ENCODE data around the gene MYL5. TPM values are rescaled to one million over a fixed set of nuclear protein-coding genes. Genes with fewer than 3 reads are reported as not detected.
"Not testable (repeated sequence)": the region's sequence is repeated elsewhere in the genome, so short reads cannot be mapped to it uniquely, and the experiment has no call there.

The MYL5 gene
- total RNA-seq, 5 donors from 2014 or later (not counting 1 experiment from before 2014, with no cell fraction given): 21.1 to 26.3 (median 21.9) TPM

DNA sequence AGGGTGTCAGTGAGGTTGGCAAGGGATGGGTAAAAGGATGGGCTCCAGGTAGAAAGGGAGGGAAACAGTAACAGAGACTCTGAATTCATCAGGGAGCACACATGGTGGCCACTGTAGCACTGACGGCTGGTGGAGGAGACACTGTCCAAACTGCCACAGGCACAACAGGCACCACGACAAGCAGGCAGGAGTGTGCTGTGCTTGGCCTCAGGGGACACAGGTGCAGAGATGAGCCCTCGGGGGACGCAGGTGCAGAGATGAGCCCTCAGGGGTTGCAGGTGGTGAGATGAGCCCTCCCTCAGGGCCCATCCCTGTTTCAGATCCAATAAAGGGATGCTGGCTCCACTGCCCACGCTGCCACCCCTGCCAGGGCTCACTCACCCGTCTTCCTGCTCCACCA, 41.4 kb upstream of the MYL5 start:
- H3K36me3 Mint-ChIP-seq: no peaks in the 10 kb centered on the region
- H3K4me1 Mint-ChIP-seq: no peaks in the 10 kb centered on the region
- peaks cover 3 to 12% (median 9%) of the 10 kb centered on the region in 3 donors for H3K9me3 Mint-ChIP-seq
- H3K4me3 Mint-ChIP-seq: no peak overlapping the region
- DNase-seq (no peak), ATAC-seq (replicated peaks in 1 of 4) (no peak)
- peaks cover 4 to 10% of the 10 kb centered on the region in 2 donors for H3K27me3 Mint-ChIP-seq
- WGBS (ENCODE audit: insufficient coverage): 88% methylated on average over 6 of the region's 6 CpGs
- H3K27ac Mint-ChIP-seq: no peak overlapping the region
- H3K4me1 ChIP-seq (ENCODE audit: control insufficient read depth in 1 of 2, extremely low read depth in 1 of 2, insufficient read depth in 2 of 2, low read length in 2 of 2): no peaks in the 10 kb centered on the region
- ChIA-PET POLR2A (no interaction called here), CTCF (no interaction called here)
- no peak overlapping the region for H3K4me3 ChIP-seq (ENCODE audit: control insufficient read depth in 1 of 2, extremely low read depth in 1 of 2, low read length in 1 of 2)
- peaks cover 0 to 29% of the 10 kb centered on the region in 2 experiments for H3K27me3 ChIP-seq (replicated peaks in 1 of 2; ENCODE audit: control insufficient read depth in 2 of 2, extremely low read depth in 1 of 2, insufficient read depth in 2 of 2, low read length in 1 of 2)
- H3K9me3 ChIP-seq: no peaks in the 10 kb centered on the region
- H3K27ac ChIP-seq (ENCODE audit: low read length): no peak overlapping the region
- H3K36me3 ChIP-seq (ENCODE audit: control insufficient read depth in 2 of 2, extremely low read depth in 1 of 2, insufficient read depth in 1 of 2, low read length in 1 of 2): no peaks in the 10 kb centered on the region

DNA sequence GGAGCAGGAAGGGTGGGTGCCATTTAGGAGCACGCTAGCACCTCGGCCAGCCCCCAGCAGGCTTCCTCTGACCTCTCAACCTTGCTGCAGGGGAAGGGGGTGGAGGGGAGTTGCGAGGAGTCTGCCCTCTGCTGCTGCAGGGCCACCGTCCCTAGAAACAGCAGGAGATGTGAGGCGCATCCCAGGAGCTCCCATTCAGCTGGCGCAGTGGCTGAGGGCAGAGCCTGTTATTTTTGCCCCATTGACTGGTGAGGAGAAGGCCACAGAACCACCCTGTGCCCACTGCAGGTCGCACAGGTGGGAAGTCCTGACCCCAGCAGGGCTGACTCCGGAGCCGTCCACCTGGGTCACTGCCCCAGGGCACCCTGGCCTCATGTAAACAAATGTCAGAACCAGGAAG, 40.9 kb upstream of the MYL5 start:
- Histone ChIP-seq H3K27ac (ENCODE audit: low read length) (no peak overlapping the region), H3K4me1 (ENCODE audit: control insufficient read depth in 1 of 2, extremely low read depth in 1 of 2, insufficient read depth in 2 of 2, low read length in 2 of 2) (no peaks in the 10 kb centered on the region), H3K36me3 (ENCODE audit: control insufficient read depth in 2 of 2, extremely low read depth in 1 of 2, insufficient read depth in 1 of 2, low read length in 1 of 2) (no peaks in the 10 kb centered on the region), H3K9me3 (no peaks in the 10 kb centered on the region), H3K4me3 (ENCODE audit: control insufficient read depth in 1 of 2, extremely low read depth in 1 of 2, low read length in 1 of 2) (no peak overlapping the region), H3K27me3 (replicated peaks in 1 of 2; ENCODE audit: control insufficient read depth in 2 of 2, extremely low read depth in 1 of 2, insufficient read depth in 2 of 2, low read length in 1 of 2) (peaks cover 0 to 25% of the 10 kb centered on the region in 2 experiments)
- ATAC-seq (replicated peaks in 1 of 4) (no peak), DNase-seq (no peak)
- ChIA-PET POLR2A (no interaction called here), CTCF (no interaction called here)
- Mint-ChIP-seq H3K4me3 (no peak overlapping the region), H3K27ac (no peak overlapping the region), H3K9me3 (peaks cover 3 to 12% (median 9%) of the 10 kb centered on the region in 3 donors), H3K4me1 (no peaks in the 10 kb centered on the region), H3K27me3 (peaks cover 6 to 13% of the 10 kb centered on the region in 2 donors), H3K36me3 (no peaks in the 10 kb centered on the region)
- 57% methylated on average over 9 of the region's 9 CpGs for WGBS (ENCODE audit: insufficient coverage)

DNA sequence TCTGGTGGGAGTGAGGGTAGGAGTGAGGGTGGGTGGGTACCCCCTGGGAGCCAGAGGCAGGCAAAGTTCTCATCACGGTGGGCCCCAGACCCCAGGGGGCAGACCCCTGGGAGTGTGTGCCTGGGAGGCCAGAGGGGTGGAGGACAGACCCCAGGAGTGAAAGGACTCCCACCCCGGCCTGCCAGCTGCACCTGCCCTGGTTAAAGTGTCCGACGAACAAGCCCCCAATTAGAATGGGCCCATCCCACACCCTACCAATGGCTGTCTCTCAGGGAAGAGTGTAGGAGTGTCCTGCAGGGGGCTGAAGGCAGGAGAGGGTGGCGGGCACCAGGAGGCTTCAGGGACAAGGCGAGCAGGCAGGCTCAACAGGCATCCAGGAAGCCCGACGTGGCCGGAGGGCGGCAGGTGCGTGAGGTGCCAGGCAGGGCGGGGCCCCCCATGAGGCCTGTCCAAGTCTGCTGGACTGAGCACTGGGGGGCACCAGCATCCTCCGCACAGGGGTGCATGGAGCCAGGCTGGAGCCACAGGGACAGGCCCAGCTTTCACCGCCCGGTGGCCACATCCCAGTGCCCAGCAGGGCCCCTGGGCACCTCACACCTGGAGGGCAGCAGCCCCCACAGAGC, 40.3 kb upstream of the MYL5 start:
- ChIA-PET CTCF (no interaction called here), POLR2A (no interaction called here)
- Histone ChIP-seq H3K27me3 (replicated peaks in 1 of 2; ENCODE audit: control insufficient read depth in 2 of 2, extremely low read depth in 1 of 2, insufficient read depth in 2 of 2, low read length in 1 of 2) (peaks cover 0 to 24% of the 10 kb centered on the region in 2 experiments), H3K4me3 (ENCODE audit: control insufficient read depth in 1 of 2, extremely low read depth in 1 of 2, low read length in 1 of 2) (no peak overlapping the region), H3K36me3 (ENCODE audit: control insufficient read depth in 2 of 2, extremely low read depth in 1 of 2, insufficient read depth in 1 of 2, low read length in 1 of 2) (no peaks in the 10 kb centered on the region), H3K4me1 (ENCODE audit: control insufficient read depth in 1 of 2, extremely low read depth in 1 of 2, insufficient read depth in 2 of 2, low read length in 2 of 2) (no peaks in the 10 kb centered on the region), H3K9me3 (no peaks in the 10 kb centered on the region), H3K27ac (ENCODE audit: low read length) (no peak overlapping the region)
- Mint-ChIP-seq H3K27ac (no peak overlapping the region), H3K36me3 (no peaks in the 10 kb centered on the region), H3K27me3 (peaks cover 6 to 18% of the 10 kb centered on the region in 2 donors), H3K4me3 (no peak overlapping the region), H3K9me3 (peaks cover 3 to 12% (median 9%) of the 10 kb centered on the region in 3 donors), H3K4me1 (no peaks in the 10 kb centered on the region)
- 86% methylated on average over 9 of the region's 15 CpGs for WGBS (ENCODE audit: insufficient coverage)
- DNase-seq: no peak
- no peak for ATAC-seq (replicated peaks in 1 of 4)

DNA sequence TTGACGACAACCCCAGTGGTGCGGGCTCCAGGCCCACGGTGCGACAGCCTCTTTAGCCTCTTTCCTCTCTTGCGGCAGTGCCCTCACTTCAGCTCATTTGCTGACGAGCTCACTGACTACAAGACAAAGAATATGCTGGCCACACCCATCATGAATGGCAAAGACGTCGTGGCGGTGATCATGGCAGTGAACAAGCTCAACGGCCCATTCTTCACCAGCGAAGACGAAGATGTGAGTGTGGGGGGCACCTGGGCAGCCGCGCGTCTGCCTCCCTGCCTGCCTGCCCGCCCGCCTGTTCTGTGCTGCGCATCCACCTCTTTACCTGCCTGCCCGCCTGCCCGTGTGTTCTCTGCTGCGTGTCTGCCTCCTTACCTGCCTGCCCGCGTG, 39.8 kb upstream of the MYL5 start:
- H3K36me3 Mint-ChIP-seq: no peaks in the 10 kb centered on the region
- ChIA-PET CTCF (no interaction called here), POLR2A (no interaction called here)
- H3K4me1 Mint-ChIP-seq: no peaks in the 10 kb centered on the region
- Histone ChIP-seq H3K4me3 (ENCODE audit: control insufficient read depth in 1 of 2, extremely low read depth in 1 of 2, low read length in 1 of 2) (no peak overlapping the region), H3K4me1 (ENCODE audit: control insufficient read depth in 1 of 2, extremely low read depth in 1 of 2, insufficient read depth in 2 of 2, low read length in 2 of 2) (no peaks in the 10 kb centered on the region), H3K9me3 (no peaks in the 10 kb centered on the region), H3K27ac (ENCODE audit: low read length) (no peak overlapping the region), H3K36me3 (ENCODE audit: control insufficient read depth in 2 of 2, extremely low read depth in 1 of 2, insufficient read depth in 1 of 2, low read length in 1 of 2) (no peaks in the 10 kb centered on the region), H3K27me3 (replicated peaks in 1 of 2; ENCODE audit: control insufficient read depth in 2 of 2, extremely low read depth in 1 of 2, insufficient read depth in 2 of 2, low read length in 1 of 2) (peaks cover 0 to 23% of the 10 kb centered on the region in 2 experiments)
- no peak overlapping the region for H3K4me3 Mint-ChIP-seq
- H3K27ac Mint-ChIP-seq: no peak overlapping the region
- peaks cover 3 to 12% (median 9%) of the 10 kb centered on the region in 3 donors for H3K9me3 Mint-ChIP-seq
- H3K27me3 Mint-ChIP-seq: peaks cover 9 to 20% of the 10 kb centered on the region in 2 donors
- no peak for ATAC-seq (replicated peaks in 1 of 4)
- 83% methylated on average over 12 of the region's 23 CpGs for WGBS (ENCODE audit: insufficient coverage)
- DNase-seq: no peak

DNA sequence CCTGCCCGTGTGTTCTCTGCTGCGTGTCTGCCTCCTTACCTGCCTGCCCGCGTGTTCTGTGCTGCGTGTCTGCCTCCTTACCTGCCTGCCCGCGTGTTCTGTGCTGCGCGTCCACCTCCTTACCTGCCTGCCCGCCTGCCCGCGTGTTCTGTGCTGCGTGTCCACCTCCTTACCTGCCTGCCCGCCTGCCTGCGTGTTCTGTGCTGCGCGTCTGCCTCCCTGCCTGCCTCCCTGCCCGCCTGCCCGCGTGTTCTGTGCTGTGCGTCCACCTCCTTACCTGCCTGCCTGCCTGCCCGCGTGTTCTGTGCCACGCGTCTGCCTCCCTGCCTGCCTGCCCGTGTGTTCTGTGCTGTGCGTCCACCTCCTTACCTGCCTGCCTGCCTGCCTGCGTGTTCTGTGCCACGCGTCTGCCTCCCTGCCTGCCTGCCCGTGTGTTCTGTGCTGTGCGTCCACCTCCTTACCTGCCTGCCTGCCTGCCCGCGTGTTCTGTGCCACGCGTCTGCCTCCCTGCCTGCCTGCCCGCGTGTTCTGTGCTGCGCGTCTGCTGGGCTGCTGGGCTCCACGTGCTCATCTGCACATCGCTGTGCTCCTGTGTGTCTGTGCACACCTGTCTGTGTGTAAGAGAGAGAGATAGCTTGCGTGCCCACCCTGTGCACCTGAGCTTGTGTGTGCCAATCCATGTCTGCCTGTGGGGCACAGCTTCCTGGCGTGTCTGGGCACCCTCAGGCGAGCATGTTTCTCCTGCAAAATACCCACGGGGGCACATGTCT, 39.1 kb upstream of the MYL5 start:
- DNase-seq: peak in 1 of 35 experiments; percentile 1

DNA sequence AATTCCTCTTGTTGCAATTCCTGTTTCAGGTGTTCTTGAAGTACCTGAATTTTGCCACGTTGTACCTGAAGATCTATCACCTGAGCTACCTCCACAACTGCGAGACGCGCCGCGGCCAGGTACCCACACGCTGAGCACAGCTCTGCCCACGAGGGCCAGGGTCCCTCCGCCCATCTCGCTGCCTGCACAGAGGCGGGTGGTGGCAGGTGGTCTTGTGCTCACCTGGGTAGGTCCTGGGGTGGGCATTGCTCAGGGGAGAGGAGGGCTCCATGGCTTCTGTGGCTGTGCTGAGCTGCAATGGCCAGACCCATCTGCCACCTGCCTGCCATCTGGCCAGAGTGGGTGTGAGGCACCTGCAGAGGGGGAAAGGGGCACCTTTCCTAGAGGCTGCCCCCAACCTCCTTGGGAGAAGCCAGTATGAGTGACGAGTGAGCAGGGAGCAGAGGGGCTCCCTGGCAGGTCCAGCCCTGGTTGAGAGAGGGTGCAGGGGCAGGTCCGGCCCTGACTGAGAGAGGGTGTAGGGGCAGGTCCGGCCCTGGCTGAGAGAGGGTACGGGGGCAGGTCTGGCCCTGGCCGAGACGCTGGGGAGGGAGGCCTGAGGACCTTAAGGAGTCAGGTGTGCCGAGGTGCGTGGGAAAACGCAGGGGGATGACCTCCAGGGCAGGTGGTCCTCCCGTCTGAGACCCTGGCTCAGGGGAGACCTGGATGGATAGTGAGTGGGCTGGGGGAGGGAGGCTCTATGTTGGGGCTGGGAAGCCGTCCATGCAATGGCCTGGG, 38.3 kb upstream of the MYL5 start:
- H3K4me3 ChIP-seq (ENCODE audit: control insufficient read depth in 1 of 2, extremely low read depth in 1 of 2, low read length in 1 of 2): no peak overlapping the region
- H3K27me3 ChIP-seq (replicated peaks in 1 of 2; ENCODE audit: control insufficient read depth in 2 of 2, extremely low read depth in 1 of 2, insufficient read depth in 2 of 2, low read length in 1 of 2): peaks cover 0 to 22% of the 10 kb centered on the region in 2 experiments
- Mint-ChIP-seq H3K4me3 (no peak overlapping the region), H3K9me3 (peaks cover 3 to 9% (median 5%) of the 10 kb centered on the region in 3 donors), H3K4me1 (no peaks in the 10 kb centered on the region), H3K27ac (no peak overlapping the region), H3K36me3 (no peaks in the 10 kb centered on the region), H3K27me3 (peaks cover 9 to 24% of the 10 kb centered on the region in 2 donors)
- no peak overlapping the region for H3K27ac ChIP-seq (ENCODE audit: low read length)
- CTCF ChIA-PET: no interaction called here
- no peaks in the 10 kb centered on the region for H3K36me3 ChIP-seq (ENCODE audit: control insufficient read depth in 2 of 2, extremely low read depth in 1 of 2, insufficient read depth in 1 of 2, low read length in 1 of 2)
- WGBS (ENCODE audit: insufficient coverage): 77% methylated on average over 13 of the region's 22 CpGs
- no peaks in the 10 kb centered on the region for H3K9me3 ChIP-seq
- POLR2A ChIA-PET: no interaction called here
- no peak for DNase-seq
- H3K4me1 ChIP-seq (ENCODE audit: control insufficient read depth in 1 of 2, extremely low read depth in 1 of 2, insufficient read depth in 2 of 2, low read length in 2 of 2): no peaks in the 10 kb centered on the region
- no peak for ATAC-seq (replicated peaks in 1 of 4)

More for the DNA sequence above, 39.1 kb upstream of the MYL5 start:
- H3K9me3 ChIP-seq; H3K4me1 Mint-ChIP-seq; H3K27ac ChIP-seq (ENCODE audit: low read length); H3K36me3 Mint-ChIP-seq; H3K27ac Mint-ChIP-seq; CTCF ChIA-PET; ATAC-seq (replicated peaks in 1 of 4); H3K4me1 ChIP-seq (ENCODE audit: control insufficient read depth in 1 of 2, extremely low read depth in 1 of 2, insufficient read depth in 2 of 2, low read length in 2 of 2); H3K4me3 Mint-ChIP-seq; H3K36me3 ChIP-seq (ENCODE audit: control insufficient read depth in 2 of 2, extremely low read depth in 1 of 2, insufficient read depth in 1 of 2, low read length in 1 of 2); POLR2A ChIA-PET; H3K4me3 ChIP-seq (ENCODE audit: control insufficient read depth in 1 of 2, extremely low read depth in 1 of 2, low read length in 1 of 2): not testable (repeated sequence)
- peaks cover 0 to 22% of the 10 kb centered on the region in 2 experiments for H3K27me3 ChIP-seq (replicated peaks in 1 of 2; ENCODE audit: control insufficient read depth in 2 of 2, extremely low read depth in 1 of 2, insufficient read depth in 2 of 2, low read length in 1 of 2)
- Mint-ChIP-seq H3K9me3 (peaks cover 3 to 12% (median 9%) of the 10 kb centered on the region in 3 donors), H3K27me3 (peaks cover 9 to 20% of the 10 kb centered on the region in 2 donors)
- WGBS (ENCODE audit: insufficient coverage): 94% methylated on average over 38 of the region's 46 CpGs
